Kidney epithelial cell (primary cell): ENCODE data around the gene RIC8B. TPM values are rescaled to one million over a fixed set of nuclear protein-coding genes. Genes with fewer than 3 reads are reported as not detected.

Experiments used
- DNase-seq: peaks from one replicate; pipeline ENCODE4 v3.0.0-alpha.2; 2010; ENCODE audit warnings: low read depth
- H3K27me3 ChIP-seq: 2 replicates; pipeline ENCODE4 v1.6.0; 2011; ENCODE audit warnings: low read length; ENCODE audit not compliant: control insufficient read depth, insufficient read depth
- H3K36me3 ChIP-seq: 2 replicates; pipeline ENCODE4 v1.5.1; 2011; ENCODE audit warnings: low read length; ENCODE audit not compliant: control insufficient read depth, insufficient read depth
- H3K4me3 ChIP-seq: 2 replicates; pipeline ENCODE4 v1.5.1; 2011; ENCODE audit warnings: low read depth, mild to moderate bottlenecking, control low read depth, low read length
- CTCF ChIP-seq: IDR thresholded peaks from 2 replicates; pipeline ENCODE4 v1.5.1; 2011; ENCODE audit warnings: mild to moderate bottlenecking, moderate library complexity, low read length, control low read depth, inconsistent platforms; ENCODE audit not compliant: insufficient read depth, poor library complexity, severe bottlenecking
- total RNA-seq: library from RNA; depleted of rRNA; stranded (reverse); fragments of >200 nt; gene quantifications from 2 replicates; pipeline ENCODE4 v1.2.3, GENCODE V29; 2015

RIC8B gene
- total RNA-seq, 1 donor from 2014 or later: 8.4 TPM

GRCh38 chr12:106760184-106760531, 14.3 kb upstream of the RIC8B start:
- no peak overlapping the region for H3K4me3 ChIP-seq
- H3K36me3 ChIP-seq: no peaks in the 10 kb centered on the region
- H3K27me3 ChIP-seq: no peaks in the 10 kb centered on the region
- no peak for TF ChIP-seq CTCF
- no peak for DNase-seq

GRCh38 chr12:106764220-106764619, 10.3 kb upstream of the RIC8B start:
- no peaks in the 10 kb centered on the region for H3K27me3 ChIP-seq
- H3K36me3 ChIP-seq: no peaks in the 10 kb centered on the region
- DNase-seq: no peak
- TF ChIP-seq CTCF: no peak
- H3K4me3 ChIP-seq: no peak overlapping the region

DNA sequence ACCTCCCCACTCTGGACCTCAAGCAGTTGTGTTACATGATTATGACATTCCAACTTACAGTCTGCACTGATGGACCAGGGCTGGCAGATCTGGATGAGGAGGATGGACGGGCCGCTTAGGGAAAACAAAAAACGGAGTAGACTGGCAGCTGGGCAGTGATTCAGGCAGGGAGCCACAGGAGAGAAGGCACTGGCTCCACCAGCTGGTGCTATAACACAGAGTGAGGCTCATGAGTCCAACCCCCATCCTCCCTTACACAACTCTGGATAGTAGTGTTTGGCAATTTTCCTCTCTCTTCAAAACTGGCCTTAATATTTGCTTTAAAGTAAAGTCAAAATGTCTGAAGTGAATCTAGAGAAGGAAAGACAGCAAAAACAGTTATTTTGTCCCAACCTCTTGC, 9.7 kb upstream of the RIC8B start:
- DNase-seq: no peak
- Histone ChIP-seq H3K36me3 (no peaks in the 10 kb centered on the region), H3K4me3 (no peak overlapping the region), H3K27me3 (no peaks in the 10 kb centered on the region)
- TF ChIP-seq CTCF: no peak

DNA sequence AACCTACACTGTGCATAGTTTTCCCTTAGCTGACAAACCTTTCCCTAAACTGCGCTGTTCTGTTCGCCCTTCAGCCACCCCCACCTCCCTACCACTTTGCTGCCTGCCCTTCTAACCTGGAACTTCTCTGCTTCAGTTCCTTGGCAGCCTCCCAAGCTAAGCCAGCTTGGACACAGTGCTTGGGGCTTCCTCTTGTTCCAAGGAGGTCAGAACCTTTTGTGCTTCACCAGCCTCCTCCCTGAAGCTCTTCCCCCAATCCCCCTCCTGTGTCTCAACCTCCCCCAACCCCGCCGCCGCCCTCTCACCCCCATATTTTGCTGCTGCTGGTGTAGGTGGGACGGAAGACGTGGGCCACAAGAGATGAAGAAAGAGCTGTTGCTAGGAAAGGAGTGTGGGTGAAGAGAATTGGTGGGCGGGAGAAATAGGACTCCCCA, 8.1 kb upstream of the RIC8B start:
- no peak overlapping the region for H3K4me3 ChIP-seq
- no peak for TF ChIP-seq CTCF
- H3K27me3 ChIP-seq: no peaks in the 10 kb centered on the region
- no peak for DNase-seq
- H3K36me3 ChIP-seq: no peaks in the 10 kb centered on the region

DNA sequence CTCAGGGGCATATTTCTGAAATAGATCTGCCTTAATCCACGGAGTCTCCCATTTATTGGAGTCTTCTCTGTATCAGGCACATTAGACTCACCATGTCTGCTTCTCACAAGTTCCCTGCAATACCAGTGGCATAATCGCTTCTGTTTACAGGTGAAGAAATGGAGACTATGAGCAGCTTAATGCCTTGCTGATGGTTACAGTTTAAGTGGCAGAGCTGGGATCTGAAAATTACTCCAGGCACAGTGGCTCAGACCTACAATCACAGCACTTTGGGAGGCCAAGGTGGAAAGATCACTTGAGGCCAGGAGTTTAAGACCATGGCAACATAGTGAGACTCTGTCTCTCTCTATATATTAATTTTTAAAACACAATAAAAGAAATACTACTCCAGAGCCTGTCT, 7.3 kb upstream of the RIC8B start:
- no peak for TF ChIP-seq CTCF
- Histone ChIP-seq H3K4me3 (no peak overlapping the region), H3K27me3 (no peaks in the 10 kb centered on the region), H3K36me3 (no peaks in the 10 kb centered on the region)
- no peak for DNase-seq

GRCh38 chr12:106767954-106768822, 6.3 kb upstream of the RIC8B start:
- no peak for TF ChIP-seq CTCF
- no peaks in the 10 kb centered on the region for H3K27me3 ChIP-seq
- H3K4me3 ChIP-seq: no peak overlapping the region
- no peaks in the 10 kb centered on the region for H3K36me3 ChIP-seq
- DNase-seq: no peak
